Measurements from ENCODE around the gene ARHGAP26. TPM values are rescaled to one million over a fixed set of nuclear protein-coding genes. Genes with fewer than 3 reads are reported as not detected.

Gene ARHGAP26
- total and polyA plus RNA-seq, 4 donors: 1.8 to 16.7 (median 4.1) TPM

- Histone ChIP-seq H3K27me3 (ENCODE audit: control insufficient read depth in 4 of 4, insufficient read depth in 4 of 4, low read length in 3 of 4) (no peaks in the 10 kb centered on the region), H3K9ac (ENCODE audit: low read depth in 1 of 2, low read length in 2 of 2) (no peak overlapping the region), H3K4me3 (ENCODE audit: low read depth in 1 of 3, low read length in 3 of 3) (no peak overlapping the region), H3K9me3 (ENCODE audit: control insufficient read depth in 4 of 4, low read length in 3 of 4) (no peaks in the 10 kb centered on the region), H3K4me1 (ENCODE audit: control insufficient read depth in 4 of 4, insufficient read depth in 4 of 4, low read length in 3 of 4) (peaks cover 6 to 25% (median 11%) of the 10 kb centered on the region in 4 donors), H3K36me3 (ENCODE audit: control insufficient read depth in 4 of 4, insufficient read depth in 3 of 4, low read depth in 1 of 4, low read length in 3 of 4) (no peaks in the 10 kb centered on the region), H3K27ac (ENCODE audit: low read depth in 1 of 2, low read length in 2 of 2) (no peak overlapping the region)
- TF ChIP-seq EGR1 (IDR thresholded peaks at IDR 0.05; ENCODE audit: low read depth in 2 of 2): no peak
- no peak for TF ChIP-seq TAF1 (conservative IDR thresholded peaks at IDR 0.05)
- TF ChIP-seq REST (IDR thresholded peaks at IDR 0.05): no peak
- TF ChIP-seq ATF3 (IDR thresholded peaks at IDR 0.05): no peak
- no peak for TF ChIP-seq RAD21 (IDR thresholded peaks at IDR 0.05)
- no peak for TF ChIP-seq CTCF (IDR thresholded peaks at IDR 0.05; ENCODE audit: low read depth, low read length, missing input control)
- TF ChIP-seq YY1 (IDR thresholded peaks at IDR 0.05): no peak
- DNase-seq (ENCODE audit: low spot score): no peak
- 87% methylated on average over 3 of the region's 3 CpGs for WGBS
Observed at GRCh38 chr5:143226361-143226760, 456.2 kb downstream of the ARHGAP26 start.

- Histone ChIP-seq H3K27ac (ENCODE audit: low read depth in 1 of 2, low read length in 2 of 2) (no peak overlapping the region), H3K27me3 (ENCODE audit: control insufficient read depth in 4 of 4, insufficient read depth in 4 of 4, low read length in 3 of 4) (no peaks in the 10 kb centered on the region), H3K9me3 (ENCODE audit: control insufficient read depth in 4 of 4, low read length in 3 of 4) (no peaks in the 10 kb centered on the region), H3K36me3 (ENCODE audit: control insufficient read depth in 4 of 4, insufficient read depth in 3 of 4, low read depth in 1 of 4, low read length in 3 of 4) (no peaks in the 10 kb centered on the region), H3K4me1 (ENCODE audit: control insufficient read depth in 4 of 4, insufficient read depth in 4 of 4, low read length in 3 of 4) (peaks cover 8 to 30% (median 14%) of the 10 kb centered on the region in 4 donors), H3K9ac (ENCODE audit: low read depth in 1 of 2, low read length in 2 of 2) (no peak overlapping the region), H3K4me3 (ENCODE audit: low read depth in 1 of 3, low read length in 3 of 3) (no peak overlapping the region)
- 98% methylated on average over 3 of the region's 3 CpGs for WGBS
- no peak for TF ChIP-seq NR2F2 (IDR thresholded peaks at IDR 0.05)
- no peak for TF ChIP-seq HNF4G (IDR thresholded peaks at IDR 0.05)
- TF ChIP-seq HNF4A (conservative IDR thresholded peaks at IDR 0.05): no peak
- TF ChIP-seq YY1 (IDR thresholded peaks at IDR 0.05): no peak
- TF ChIP-seq MAX (IDR thresholded peaks at IDR 0.05): no peak
- no peak for TF ChIP-seq TAF1 (conservative IDR thresholded peaks at IDR 0.05)
- TF ChIP-seq FOXA1 (IDR thresholded peaks at IDR 0.05): no peak
- TF ChIP-seq ATF3 (IDR thresholded peaks at IDR 0.05): no peak
- no peak for TF ChIP-seq FOXA2 (IDR thresholded peaks at IDR 0.05)
- TF ChIP-seq CTCF (IDR thresholded peaks at IDR 0.05; ENCODE audit: low read depth, low read length, missing input control): no peak
- no peak for TF ChIP-seq RAD21 (IDR thresholded peaks at IDR 0.05)
- TF ChIP-seq ZBTB33 (IDR thresholded peaks at IDR 0.05): no peak
- no peak for TF ChIP-seq EGR1 (IDR thresholded peaks at IDR 0.05; ENCODE audit: low read depth in 2 of 2)
- TF ChIP-seq REST (IDR thresholded peaks at IDR 0.05): no peak
- no peak for TF ChIP-seq SP1 (IDR thresholded peaks at IDR 0.05)
- TF ChIP-seq GABPA (IDR thresholded peaks at IDR 0.05 in 1 of 2, conservative IDR thresholded peaks at IDR 0.05 in 1 of 2): no peak
- no peak for TF ChIP-seq RXRA (IDR thresholded peaks at IDR 0.05)
- TF ChIP-seq JUND (IDR thresholded peaks at IDR 0.05): no peak
- DNase-seq (ENCODE audit: low spot score): no peak
Observed at GRCh38 chr5:143226872-143227271, 456.7 kb downstream of the ARHGAP26 start.

All from liver (tissue), 9 donors.